ENCODE results near the gene POLH. TPM values are rescaled to one million over a fixed set of nuclear protein-coding genes. Genes with fewer than 3 reads are reported as not detected.
A peak's percentile ranks its signal among the peaks of the same experiment; 100 is the strongest.

The POLH gene
- total RNA-seq, 2 donors from 2014 or later: 5.5 to 6.2 TPM

GRCh38 chr6:43575105-43575771, 747 bp upstream of the POLH start:
- TF ChIP-seq CTCF (IDR thresholded peaks at IDR 0.05): no peak
- Histone ChIP-seq H3K4me3 (peak overlapping the region; percentile 83 to 93), H3K27ac (peak overlapping the region; percentile 81 to 86), H3K27me3 (no peaks in the 10 kb centered on the region), H3K9me3 (no peaks in the 10 kb centered on the region), H3K36me3 (peaks cover 13% of the 10 kb centered on the region), H3K4me1 (peaks cover 0 to 31% of the 10 kb centered on the region in 2 donors)
- no peak for DNase-seq (ENCODE audit: low spot score)

- DNase-seq (ENCODE audit: low spot score): no peak
- Histone ChIP-seq H3K27ac (no peak overlapping the region), H3K27me3 (no peaks in the 10 kb centered on the region), H3K4me3 (no peak overlapping the region), H3K9me3 (no peaks in the 10 kb centered on the region), H3K36me3 (peaks cover 14% of the 10 kb centered on the region), H3K4me1 (peaks cover 0 to 31% of the 10 kb centered on the region in 2 donors)
- TF ChIP-seq CTCF (IDR thresholded peaks at IDR 0.05): no peak
Observed at GRCh38 chr6:43578748-43579147, 2.8 kb downstream of the POLH start.

GRCh38 chr6:43579171-43579570, 3.2 kb downstream of the POLH start:
- Histone ChIP-seq H3K9me3 (no peaks in the 10 kb centered on the region), H3K36me3 (peaks cover 18% of the 10 kb centered on the region), H3K27me3 (no peaks in the 10 kb centered on the region), H3K4me1 (peaks cover 0 to 31% of the 10 kb centered on the region in 2 donors), H3K4me3 (no peak overlapping the region), H3K27ac (no peak overlapping the region)
- no peak for TF ChIP-seq CTCF (IDR thresholded peaks at IDR 0.05)
- no peak for DNase-seq (ENCODE audit: low spot score)

- Histone ChIP-seq H3K27me3 (no peaks in the 10 kb centered on the region), H3K36me3 (peaks cover 43% of the 10 kb centered on the region), H3K9me3 (no peaks in the 10 kb centered on the region), H3K4me1 (peaks cover 0 to 8% of the 10 kb centered on the region in 2 donors), H3K4me3 (no peak overlapping the region), H3K27ac (no peak overlapping the region)
- DNase-seq (ENCODE audit: low spot score): no peak
- no peak for TF ChIP-seq CTCF (IDR thresholded peaks at IDR 0.05)
Observed at GRCh38 chr6:43582911-43583310, 6.9 kb downstream of the POLH start.

GRCh38 chr6:43584892-43585570, 9.0 kb downstream of the POLH start:
- no peak overlapping the region for H3K27ac ChIP-seq
- H3K4me1 ChIP-seq: no peaks in the 10 kb centered on the region
- TF ChIP-seq CTCF (IDR thresholded peaks at IDR 0.05): no peak
- H3K9me3 ChIP-seq: no peaks in the 10 kb centered on the region
- no peaks in the 10 kb centered on the region for H3K27me3 ChIP-seq
- DNase-seq (ENCODE audit: low spot score): no peak
- H3K36me3 ChIP-seq: peaks cover 50% of the 10 kb centered on the region
- no peak overlapping the region for H3K4me3 ChIP-seq
